Upper lobe of left lung (tissue), 6 donors: ENCODE measurements around the gene PTGFRN. TPM values are rescaled to one million over a fixed set of nuclear protein-coding genes. Genes with fewer than 3 reads are reported as not detected.

Experiments
- ATAC-seq, 2 donors: fragments of 200-7000 bp; cut with Tn5 transposase; one replicate each; pipeline ENCODE4 v1.9.1; 2022; ENCODE audit warnings: mild to moderate bottlenecking in 2 of 2, moderate library complexity in 2 of 2; ENCODE audit not compliant: low FRiP score in 2 of 2
- DNase-seq, 2 donors: peaks; one replicate each; pipeline ENCODE4 v3.0.0-alpha.2; 2019 to 2020
- H3K27ac ChIP-seq, 4 donors: fragments of 200-600 bp; sonication (generic); one replicate each; pipeline ENCODE4 v1.5.1; 2016 to 2019
- H3K27me3 ChIP-seq, 4 donors: fragments of 200-600 bp; sonication (generic); one replicate each; pipeline ENCODE4 v1.5.1; 2017 to 2019
- H3K36me3 ChIP-seq, 4 donors: fragments of 200-600 bp; sonication (generic); one replicate each; pipeline ENCODE4 v1.5.1; 2016 to 2019
- H3K4me1 ChIP-seq, 4 donors: fragments of 200-600 bp; sonication (generic); one replicate each; pipeline ENCODE4 v1.5.1; 2018 to 2019
- H3K4me3 ChIP-seq, 4 donors: fragments of 200-600 bp; sonication (generic); one replicate each; pipeline ENCODE4 v1.5.1; 2017 to 2019; ENCODE audit warnings: mild to moderate bottlenecking in 2 of 4, moderate library complexity in 1 of 4
- H3K9me3 ChIP-seq, 4 donors: fragments of 200-600 bp; sonication (generic); one replicate each; pipeline ENCODE4 v1.5.1; 2018 to 2019
- CTCF ChIP-seq, 6 experiments: fragments of 450-650 bp in 4 of 6; fragments of 200-600 bp in 2 of 6; sonication (generic) in 2 of 6; IDR thresholded peaks; one replicate each; pipeline ENCODE4 v1.5.1; 2016 to 2019; ENCODE audit warnings: antibody characterized with exemption in 6 of 6
- EP300 ChIP-seq, 4 donors: sonication (generic); formaldehyde crosslinking; IDR thresholded peaks; one replicate each; pipeline ENCODE4 v1.5.1; 2017; ENCODE audit warnings: antibody characterized with exemption in 4 of 4, control low read depth in 2 of 4
- POLR2A ChIP-seq, 4 donors: fragments of 450-650 bp; IDR thresholded peaks; one replicate each; pipeline ENCODE4 v1.5.1; 2016 to 2017; ENCODE audit warnings: antibody characterized with exemption in 4 of 4, mild to moderate bottlenecking in 2 of 4
- POLR2AphosphoS5 ChIP-seq, 2 donors: sonication (generic); formaldehyde crosslinking; IDR thresholded peaks; one replicate each; pipeline ENCODE4 v1.5.1; 2017; ENCODE audit warnings: antibody characterized with exemption in 2 of 2
- WGBS, 2 donors: methylation state at CpG; one replicate each; pipeline ENCODE4 v1.1.5; 2017 to 2018; 5-methylcytosine and 5-hydroxymethylcytosine counted together
- total RNA-seq, 6 donors: library from RNA; depleted of rRNA in 4 of 6; stranded (reverse); fragments of >200 nt in 4 of 6; gene quantifications; one replicate each; pipeline versions ENCODE4 v1.1.0 to v1.2.1, GENCODE V29; 2016 to 2021
- donor health status: DM: no; HTN: no; CAD: no; lungs with moderate emphysema.
- donor health status: DM: no; HTN: yes; CAD: no; lungs with severe emphysema.

The PTGFRN gene
- total RNA-seq, 6 donors from 2014 or later, result 11.7 to 33.6 (median 20.1) TPM

- H3K9me3 ChIP-seq, result no peaks in the 10 kb centered on the region
- H3K27me3 ChIP-seq, result no peaks in the 10 kb centered on the region
- TF ChIP-seq EP300 (IDR thresholded peaks at IDR 0.05) (no peak), POLR2A (IDR thresholded peaks at IDR 0.05) (no peak), POLR2AphosphoS5 (IDR thresholded peaks at IDR 0.05) (no peak), CTCF (IDR thresholded peaks at IDR 0.05) (no peak)
- H3K4me1 ChIP-seq, result peaks cover 0 to 3% (median 0%) of the 10 kb centered on the region in 4 donors
- DNase-seq, result peak in 1 of 2 donors; percentile 69
- ATAC-seq, result peak; percentile 76 to 79
- 81 to 85% methylated on average over 9 to 10 of the region's 10 CpGs for WGBS, 2 donors
- no peak overlapping the region for H3K4me3 ChIP-seq
- H3K27ac ChIP-seq, result no peak overlapping the region
- H3K36me3 ChIP-seq, result peaks cover 0 to 3% (median 0%) of the 10 kb centered on the region in 4 donors
Measured at GRCh38 chr1:116951200-116951935, 41.7 kb downstream of the PTGFRN start.

- TF ChIP-seq CTCF (IDR thresholded peaks at IDR 0.05) (no peak), POLR2A (IDR thresholded peaks at IDR 0.05) (no peak), EP300 (IDR thresholded peaks at IDR 0.05) (no peak), POLR2AphosphoS5 (IDR thresholded peaks at IDR 0.05) (no peak)
- Histone ChIP-seq H3K27ac (no peak overlapping the region), H3K36me3 (no peaks in the 10 kb centered on the region), H3K9me3 (no peaks in the 10 kb centered on the region), H3K4me1 (peaks cover 0 to 3% (median 0%) of the 10 kb centered on the region in 4 donors), H3K27me3 (no peaks in the 10 kb centered on the region), H3K4me3 (no peak overlapping the region)
- ATAC-seq (no peak), DNase-seq (no peak)
- 68 to 80% methylated on average over 2 of the region's 2 CpGs for WGBS, 2 donors
Measured at GRCh38 chr1:116952738-116953275, 43.1 kb downstream of the PTGFRN start.

- Histone ChIP-seq H3K4me3 (no peak overlapping the region), H3K27ac (no peak overlapping the region), H3K9me3 (no peaks in the 10 kb centered on the region), H3K27me3 (no peaks in the 10 kb centered on the region), H3K4me1 (peaks cover 0 to 3% (median 0%) of the 10 kb centered on the region in 4 donors), H3K36me3 (no peaks in the 10 kb centered on the region)
- DNase-seq, result no peak
- 71 to 92% methylated on average over 3 of the region's 3 CpGs for WGBS, 2 donors
- peak in 1 of 2 donors; percentile 30 for ATAC-seq
- TF ChIP-seq POLR2AphosphoS5 (IDR thresholded peaks at IDR 0.05) (no peak), EP300 (IDR thresholded peaks at IDR 0.05) (no peak), POLR2A (IDR thresholded peaks at IDR 0.05) (no peak), CTCF (IDR thresholded peaks at IDR 0.05) (no peak)
Measured at GRCh38 chr1:116954440-116954839, 44.7 kb downstream of the PTGFRN start.

- Histone ChIP-seq H3K27ac (no peak overlapping the region), H3K4me1 (no peaks in the 10 kb centered on the region), H3K27me3 (no peaks in the 10 kb centered on the region), H3K36me3 (no peaks in the 10 kb centered on the region), H3K4me3 (no peak overlapping the region), H3K9me3 (no peaks in the 10 kb centered on the region)
- TF ChIP-seq POLR2AphosphoS5 (IDR thresholded peaks at IDR 0.05) (no peak), CTCF (IDR thresholded peaks at IDR 0.05) (no peak), EP300 (IDR thresholded peaks at IDR 0.05) (no peak), POLR2A (IDR thresholded peaks at IDR 0.05) (no peak)
- ATAC-seq (no peak), DNase-seq (peak; percentile 30 to 34)
- WGBS, 2 donors, result 67 to 82% methylated on average over 7 of the region's 7 CpGs
Measured at GRCh38 chr1:116956378-116956777, 46.7 kb downstream of the PTGFRN start.
